Fibroblast of pulmonary artery (primary cell): Measurements from ENCODE around the gene CAMTA1.

Experiments
- DNase-seq: peaks from one replicate; pipeline ENCODE4 v3.0.0-alpha.2; 2010; ENCODE audit warnings: low read depth
- H3K4me3 ChIP-seq: replicated peaks from 2 replicates; pipeline ENCODE4 v1.5.1; 2011; ENCODE audit warnings: low read depth, mild to moderate bottlenecking, control low read depth, low read length, moderate library complexity
- TF ChIP-seq, protein P1 (sequence below): IDR thresholded peaks from 2 replicates; pipeline ENCODE4 v1.5.1; 2011; ENCODE audit warnings: mild to moderate bottlenecking, control low read depth, low read length, inconsistent platforms; ENCODE audit errors: missing control alignments

Gene CAMTA1

DNA sequence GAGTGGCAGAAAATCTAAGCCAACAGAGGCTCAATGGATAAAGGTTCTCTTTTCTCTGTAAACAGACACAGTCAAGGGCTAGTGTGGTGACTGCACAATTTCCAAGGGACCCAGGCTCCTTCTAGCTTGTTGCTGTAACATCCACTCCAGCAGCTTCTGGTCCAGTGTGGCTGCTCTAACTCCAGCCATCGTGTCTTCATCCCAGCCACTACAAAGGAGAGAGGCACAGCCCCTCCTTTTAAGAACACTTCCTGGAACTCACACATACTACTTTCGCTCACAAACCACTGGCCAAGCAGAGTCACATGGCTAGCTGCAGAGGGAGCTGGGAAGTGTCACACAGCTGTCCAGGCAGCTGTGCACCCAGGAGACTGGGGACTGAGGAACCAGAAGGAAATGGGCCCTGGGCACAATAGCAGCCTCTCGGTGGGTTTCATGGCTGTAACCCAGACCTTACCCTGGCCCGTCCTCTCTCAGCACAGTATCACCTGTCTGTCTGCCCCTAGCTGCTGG lies 797.3 kb downstream of the CAMTA1 start:
- no peak for DNase-seq
- H3K4me3 ChIP-seq = no peak overlapping the region
- TF ChIP-seq, protein P1, sequence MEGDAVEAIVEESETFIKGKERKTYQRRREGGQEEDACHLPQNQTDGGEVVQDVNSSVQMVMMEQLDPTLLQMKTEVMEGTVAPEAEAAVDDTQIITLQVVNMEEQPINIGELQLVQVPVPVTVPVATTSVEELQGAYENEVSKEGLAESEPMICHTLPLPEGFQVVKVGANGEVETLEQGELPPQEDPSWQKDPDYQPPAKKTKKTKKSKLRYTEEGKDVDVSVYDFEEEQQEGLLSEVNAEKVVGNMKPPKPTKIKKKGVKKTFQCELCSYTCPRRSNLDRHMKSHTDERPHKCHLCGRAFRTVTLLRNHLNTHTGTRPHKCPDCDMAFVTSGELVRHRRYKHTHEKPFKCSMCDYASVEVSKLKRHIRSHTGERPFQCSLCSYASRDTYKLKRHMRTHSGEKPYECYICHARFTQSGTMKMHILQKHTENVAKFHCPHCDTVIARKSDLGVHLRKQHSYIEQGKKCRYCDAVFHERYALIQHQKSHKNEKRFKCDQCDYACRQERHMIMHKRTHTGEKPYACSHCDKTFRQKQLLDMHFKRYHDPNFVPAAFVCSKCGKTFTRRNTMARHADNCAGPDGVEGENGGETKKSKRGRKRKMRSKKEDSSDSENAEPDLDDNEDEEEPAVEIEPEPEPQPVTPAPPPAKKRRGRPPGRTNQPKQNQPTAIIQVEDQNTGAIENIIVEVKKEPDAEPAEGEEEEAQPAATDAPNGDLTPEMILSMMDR = no peak

DNA sequence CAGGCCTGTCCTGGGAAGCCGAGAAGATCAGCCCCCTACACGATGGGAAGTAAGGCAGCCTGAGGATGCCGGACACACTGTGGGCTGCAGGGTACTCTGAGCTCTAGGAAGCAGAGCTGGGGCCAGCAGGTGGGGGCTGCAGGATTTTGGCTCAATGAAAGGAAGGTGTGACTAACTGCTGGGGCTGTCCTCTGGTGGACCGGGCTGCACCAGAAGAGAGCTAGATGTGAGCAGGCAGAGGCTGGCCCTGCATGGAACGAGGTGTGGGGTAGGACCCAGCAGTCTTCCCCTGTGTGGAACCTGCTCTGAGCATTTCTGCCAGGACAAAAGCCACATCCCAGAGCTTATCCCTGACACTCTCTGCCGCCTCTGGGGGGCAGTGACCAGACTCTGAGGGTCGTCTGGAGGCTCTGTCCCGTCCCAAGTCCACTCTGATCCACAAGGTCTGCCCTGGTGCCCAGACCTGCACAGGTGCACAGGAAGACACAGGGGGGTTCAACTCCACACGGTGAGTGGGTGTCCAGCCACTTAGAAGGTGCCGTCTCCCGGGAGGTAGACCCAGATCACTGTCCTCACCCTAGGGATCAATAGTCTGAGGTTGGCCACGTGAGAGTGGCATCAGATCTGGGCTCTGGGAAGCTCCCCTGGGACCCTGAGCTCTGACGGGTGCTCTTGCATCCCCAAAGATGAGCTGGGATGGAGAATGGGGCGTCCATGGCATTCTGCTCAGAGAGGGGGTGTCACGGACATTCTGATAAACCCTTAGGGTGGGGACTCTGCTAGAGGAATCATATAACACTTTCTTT lies 798.2 kb downstream of the CAMTA1 start:
- no peak for DNase-seq
- TF ChIP-seq, protein P1 = no peak
- H3K4me3 ChIP-seq = no peak overlapping the region

- DNase-seq = no peak
- no peak overlapping the region for H3K4me3 ChIP-seq
- TF ChIP-seq, protein P1 = no peak
Observed at GRCh38 chr1:7584157-7584556, 798.9 kb downstream of the CAMTA1 start.

- DNase-seq = no peak
- no peak overlapping the region for H3K4me3 ChIP-seq
- TF ChIP-seq, protein P1 = no peak
Observed at GRCh38 chr1:7584643-7585042, 799.4 kb downstream of the CAMTA1 start.

GRCh38 chr1:7585216-7585907 lies 800.1 kb downstream of the CAMTA1 start:
- TF ChIP-seq, protein P1 = no peak
- DNase-seq = no peak
- H3K4me3 ChIP-seq = no peak overlapping the region

DNA sequence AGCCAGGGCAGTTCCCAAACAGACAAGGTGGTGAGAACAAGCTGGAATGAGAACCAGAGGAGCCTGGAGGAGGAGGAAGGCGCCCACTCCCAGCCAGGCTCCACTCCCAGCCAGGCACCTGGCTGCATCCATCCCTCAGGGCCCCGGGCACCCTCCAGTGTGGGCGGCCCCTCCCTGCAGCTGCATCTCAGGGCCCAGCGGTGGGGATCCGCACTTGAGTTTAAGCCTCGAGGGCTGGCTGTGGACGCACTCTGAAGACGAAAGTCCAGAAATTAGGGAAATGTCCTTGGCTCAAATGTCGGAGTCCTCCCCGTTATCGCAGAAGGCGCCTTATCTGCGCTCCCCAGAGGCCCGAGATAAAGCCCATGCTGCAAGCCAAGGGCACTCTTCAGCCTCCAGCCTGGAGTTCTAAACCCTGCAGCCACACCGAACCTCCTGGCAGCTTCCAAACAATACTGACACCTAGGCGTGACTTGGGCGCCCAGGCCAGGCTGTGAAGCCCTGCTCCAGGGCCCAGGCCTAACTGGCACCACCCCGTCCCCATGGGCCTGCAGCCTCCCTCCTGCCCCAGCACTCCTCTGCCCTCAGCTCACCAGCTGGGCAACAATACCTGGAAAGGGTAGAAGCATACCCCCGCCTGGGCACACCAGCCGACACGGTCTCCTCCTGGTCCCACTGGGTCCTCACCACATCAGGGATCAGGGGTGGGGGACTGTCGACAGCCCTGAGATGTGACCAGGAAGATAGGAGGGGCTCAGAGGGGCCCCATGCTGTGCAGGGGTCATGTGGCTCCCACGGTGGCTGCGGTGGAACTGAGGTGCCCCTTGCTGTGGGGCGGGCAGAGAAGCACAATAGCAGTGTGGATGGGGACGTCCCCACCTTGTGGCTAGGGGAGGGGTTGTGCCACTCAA lies 801.0 kb downstream of the CAMTA1 start:
- H3K4me3 ChIP-seq = no peak overlapping the region

More for the DNA sequence above, 801.0 kb downstream of the CAMTA1 start:
- TF ChIP-seq, protein P1 = no peak
- no peak for DNase-seq
